ENCODE measurements around the gene ADGRV1.
"Not testable (repeated sequence)": the region's sequence is repeated elsewhere in the genome, so short reads cannot be mapped to it uniquely, and the experiment has no call there.

ADGRV1 gene

GRCh38 chr5:90600307-90600706 is 41.7 kb downstream of the ADGRV1 start:
- not testable (repeated sequence) for DNase-seq (ENCODE audit: low spot score)

- DNase-seq (ENCODE audit: low spot score) = no peak
Observed at GRCh38 chr5:90601468-90601867, 42.9 kb downstream of the ADGRV1 start.

GRCh38 chr5:90602681-90603080 is 44.1 kb downstream of the ADGRV1 start:
- no peak for DNase-seq (ENCODE audit: low spot score)

GRCh38 chr5:90606539-90606938 is 47.9 kb downstream of the ADGRV1 start:
- no peak for DNase-seq (ENCODE audit: low spot score)

GRCh38 chr5:90612919-90613318 is 54.3 kb downstream of the ADGRV1 start:
- DNase-seq (ENCODE audit: low spot score) = no peak

- no peak for DNase-seq (ENCODE audit: low spot score)
Observed at GRCh38 chr5:90613459-90613858, 54.9 kb downstream of the ADGRV1 start.

- DNase-seq (ENCODE audit: low spot score) = no peak
Observed at GRCh38 chr5:90613918-90614504, 55.4 kb downstream of the ADGRV1 start.

- DNase-seq (ENCODE audit: low spot score) = no peak
Observed at GRCh38 chr5:90615355-90615754, 56.8 kb downstream of the ADGRV1 start.

GRCh38 chr5:90618071-90618470 is 59.5 kb downstream of the ADGRV1 start:
- no peak for DNase-seq (ENCODE audit: low spot score)

GRCh38 chr5:90619762-90620161 is 61.2 kb downstream of the ADGRV1 start:
- not testable (repeated sequence) for DNase-seq (ENCODE audit: low spot score)

- no peak for DNase-seq (ENCODE audit: low spot score)
Observed at GRCh38 chr5:90621848-90622247, 63.3 kb downstream of the ADGRV1 start.

GRCh38 chr5:90626493-90626892 is 67.9 kb downstream of the ADGRV1 start:
- DNase-seq (ENCODE audit: low spot score) = no peak

- DNase-seq (ENCODE audit: low spot score) = no peak
Observed at GRCh38 chr5:90628492-90628891, 69.9 kb downstream of the ADGRV1 start.

- DNase-seq (ENCODE audit: low spot score) = no peak
Observed at GRCh38 chr5:90632791-90633190, 74.2 kb downstream of the ADGRV1 start.

- DNase-seq (ENCODE audit: low spot score) = no peak
Observed at GRCh38 chr5:90636948-90637347, 78.4 kb downstream of the ADGRV1 start.

GRCh38 chr5:90637731-90638130 is 79.1 kb downstream of the ADGRV1 start:
- no peak for DNase-seq (ENCODE audit: low spot score)

GRCh38 chr5:90638878-90639277 is 80.3 kb downstream of the ADGRV1 start:
- DNase-seq (ENCODE audit: low spot score) = no peak

GRCh38 chr5:90640484-90641059 is 82.0 kb downstream of the ADGRV1 start:
- DNase-seq (ENCODE audit: low spot score) = no peak

- DNase-seq (ENCODE audit: low spot score) = no peak
Observed at GRCh38 chr5:90641528-90641927, 82.9 kb downstream of the ADGRV1 start.

GRCh38 chr5:90642706-90643229 is 84.2 kb downstream of the ADGRV1 start:
- no peak for DNase-seq (ENCODE audit: low spot score)

GRCh38 chr5:90644132-90644531 is 85.5 kb downstream of the ADGRV1 start:
- no peak for DNase-seq (ENCODE audit: low spot score)

GRCh38 chr5:90645024-90645610 is 86.5 kb downstream of the ADGRV1 start:
- DNase-seq (ENCODE audit: low spot score) = no peak

GRCh38 chr5:90650767-90651166 is 92.2 kb downstream of the ADGRV1 start:
- no peak for DNase-seq (ENCODE audit: low spot score)

GRCh38 chr5:90654215-90654614 is 95.6 kb downstream of the ADGRV1 start:
- no peak for DNase-seq (ENCODE audit: low spot score)

Data from activated CD4-positive, alpha-beta T cell treated with anti-CD3 and anti-CD28 coated beads, Interleukin-2, Interleukin-4, amounts not matched to agents 100 ng/mL and 50 ng/mL, durations not matched to agents 16 hours and 8 hours (primary cell).